Ammon's horn (tissue), 1 donor: ENCODE measurements around the gene HSDL2.
"Not testable (repeated sequence)": the region's sequence is repeated elsewhere in the genome, so short reads cannot be mapped to it uniquely, and the experiment has no call there.

Experiments
- DNase-seq: peaks from one replicate; pipeline ENCODE4 v3.0.0-alpha.2; 2016; ENCODE audit warnings: low spot score

The HSDL2 gene

DNA sequence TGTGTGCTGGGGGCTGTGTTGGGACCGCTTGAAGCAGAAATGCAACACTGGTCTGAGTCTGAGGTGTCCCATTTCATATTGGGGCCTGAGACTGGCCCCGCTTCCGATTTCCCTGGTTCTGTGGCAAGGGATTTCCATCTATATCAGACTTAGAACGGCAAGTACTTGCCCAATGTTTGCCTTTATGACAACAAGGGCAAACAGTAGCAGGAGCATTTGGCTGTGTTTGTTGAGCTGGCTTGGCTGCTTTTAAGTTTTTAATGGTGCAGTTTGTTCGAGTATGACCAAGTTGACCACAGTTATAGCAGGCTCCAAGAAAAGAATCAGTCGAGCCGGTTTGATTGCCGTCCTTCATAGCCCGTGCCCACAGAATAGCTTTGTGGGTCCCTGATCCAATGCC lies 17.0 kb downstream of the HSDL2 start:
- DNase-seq, result no peak

GRCh38 chr9:112401175-112401815 lies 21.4 kb downstream of the HSDL2 start:
- no peak for DNase-seq

- no peak for DNase-seq
Measured at GRCh38 chr9:112403614-112404201, 23.8 kb downstream of the HSDL2 start.

GRCh38 chr9:112404508-112404932 lies 24.6 kb downstream of the HSDL2 start:
- no peak for DNase-seq

DNA sequence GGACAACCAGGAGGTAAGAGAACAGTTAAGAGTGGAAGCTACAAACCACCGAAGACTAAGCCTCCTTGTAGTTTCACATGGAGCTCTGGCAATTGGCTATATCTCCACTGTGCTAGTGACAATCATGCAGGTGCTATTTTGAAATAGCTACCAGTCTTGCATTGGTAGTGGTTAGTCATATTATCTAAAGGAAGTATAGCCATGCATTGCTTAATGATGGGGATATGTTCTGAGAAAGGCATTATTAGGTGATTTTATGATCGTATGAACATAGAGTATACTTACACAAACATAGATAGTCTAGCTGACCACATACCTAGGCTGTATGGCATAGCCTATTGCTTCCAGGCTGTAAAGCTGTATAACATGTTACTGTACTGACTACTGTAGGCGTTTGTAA lies 28.4 kb downstream of the HSDL2 start:
- DNase-seq, result no peak

DNA sequence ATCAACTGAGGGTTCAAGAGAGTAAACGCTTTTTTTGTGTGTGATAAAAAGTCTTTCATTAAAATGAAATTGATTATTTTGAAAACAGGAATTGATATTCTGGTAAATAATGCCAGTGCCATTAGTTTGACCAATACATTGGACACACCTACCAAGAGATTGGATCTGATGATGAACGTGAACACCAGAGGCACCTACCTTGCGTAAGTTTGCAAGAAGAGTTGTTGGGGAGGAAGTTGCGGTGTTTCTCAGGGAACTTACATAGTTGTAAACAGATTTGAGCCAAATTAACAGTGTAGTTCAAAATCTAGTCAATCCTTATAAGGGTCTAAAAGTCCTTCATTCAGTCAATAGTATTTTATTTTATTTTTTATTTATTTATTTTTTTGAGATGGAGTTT lies 28.9 kb downstream of the HSDL2 start:
- DNase-seq, result no peak

DNA sequence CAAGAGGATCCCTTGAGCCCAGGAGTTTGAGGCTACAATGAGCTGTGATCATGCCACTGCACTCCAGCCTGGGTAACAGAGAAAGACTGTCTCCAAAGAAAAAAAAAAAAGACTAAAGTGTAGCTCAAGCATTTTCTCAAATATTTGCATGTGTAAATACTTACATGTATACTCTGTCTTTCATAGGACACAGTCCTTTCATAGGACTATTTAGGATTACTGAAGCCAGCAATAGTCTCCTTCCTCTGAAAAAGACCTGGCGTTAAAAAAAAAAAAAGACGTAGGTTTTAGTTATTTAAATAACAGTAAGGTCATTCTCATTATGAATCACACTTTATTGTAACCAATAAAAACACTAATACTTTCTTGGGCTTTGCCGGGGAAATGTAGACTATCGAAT lies 29.9 kb downstream of the HSDL2 start:
- no peak for DNase-seq

DNA sequence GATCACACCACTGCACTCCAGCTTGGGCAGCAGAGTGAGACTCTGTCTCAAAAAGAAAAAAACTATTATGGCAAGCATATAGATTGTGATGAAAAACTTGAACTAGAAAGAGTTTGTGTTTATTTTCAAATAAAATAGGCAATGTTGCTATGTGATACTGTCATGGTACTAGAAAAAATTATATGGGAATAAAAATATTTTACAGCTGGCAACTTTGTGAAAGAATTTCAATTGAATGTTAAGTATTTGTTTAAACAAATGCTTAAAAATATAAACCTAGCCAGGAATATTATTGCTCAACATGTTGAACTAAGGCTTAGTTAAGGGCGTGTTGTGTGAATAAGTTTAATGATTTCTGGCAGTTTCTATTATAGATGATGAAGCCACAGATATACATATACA lies 31.7 kb downstream of the HSDL2 start:
- DNase-seq, result no peak

- not testable (repeated sequence) for DNase-seq
Measured at GRCh38 chr9:112413728-112414127, 33.8 kb downstream of the HSDL2 start.

GRCh38 chr9:112420208-112420607 lies 40.3 kb downstream of the HSDL2 start:
- DNase-seq, result no peak

DNA sequence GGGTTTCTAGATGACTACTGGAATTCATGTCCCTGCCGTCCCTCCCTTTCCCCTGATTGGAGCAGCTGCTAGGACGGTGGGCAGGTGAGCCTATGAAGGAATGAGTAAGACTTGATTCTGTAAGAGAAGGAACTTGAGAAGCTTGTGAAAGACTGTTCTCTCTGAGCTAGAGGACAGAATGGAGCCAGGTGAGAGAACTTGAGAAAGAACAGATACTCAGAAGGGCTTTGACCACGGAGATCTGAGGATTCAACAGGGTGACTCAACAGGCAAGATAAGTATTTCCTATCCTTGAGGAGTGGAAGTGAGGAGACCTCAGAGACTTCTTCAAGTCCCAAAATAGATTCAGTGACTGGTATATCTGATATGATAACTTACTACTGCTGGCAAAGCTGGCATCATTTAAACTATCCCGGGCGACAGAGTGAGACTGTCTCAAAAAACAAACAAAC lies 41.9 kb downstream of the HSDL2 start:
- no peak for DNase-seq

- no peak for DNase-seq
Measured at GRCh38 chr9:112422417-112423148, 42.7 kb downstream of the HSDL2 start.

- DNase-seq, result no peak
Measured at GRCh38 chr9:112430006-112430522, 50.2 kb downstream of the HSDL2 start.

- DNase-seq, result no peak
Measured at GRCh38 chr9:112433499-112434392, 53.8 kb downstream of the HSDL2 start.

GRCh38 chr9:112434487-112434886 lies 54.6 kb downstream of the HSDL2 start:
- no peak for DNase-seq

DNA sequence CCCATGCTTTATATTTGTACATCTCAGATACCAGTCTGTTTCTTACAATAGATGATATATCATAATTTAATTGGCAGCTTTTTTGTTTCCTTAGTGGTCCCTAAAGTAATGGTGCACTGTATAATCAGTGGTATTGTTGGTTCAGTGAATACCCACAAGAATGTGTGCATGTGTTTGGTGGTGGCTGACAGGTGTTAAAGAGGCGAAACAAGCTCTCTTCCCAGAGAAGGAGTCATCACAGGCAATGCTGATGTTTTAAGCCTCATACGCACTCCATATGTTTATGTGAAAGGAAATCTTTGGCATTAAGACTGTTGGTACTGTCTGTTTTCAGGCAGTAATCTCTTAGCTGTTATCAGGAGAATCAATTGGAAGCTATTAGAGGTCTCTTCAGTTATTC lies 57.5 kb downstream of the HSDL2 start:
- no peak for DNase-seq

DNA sequence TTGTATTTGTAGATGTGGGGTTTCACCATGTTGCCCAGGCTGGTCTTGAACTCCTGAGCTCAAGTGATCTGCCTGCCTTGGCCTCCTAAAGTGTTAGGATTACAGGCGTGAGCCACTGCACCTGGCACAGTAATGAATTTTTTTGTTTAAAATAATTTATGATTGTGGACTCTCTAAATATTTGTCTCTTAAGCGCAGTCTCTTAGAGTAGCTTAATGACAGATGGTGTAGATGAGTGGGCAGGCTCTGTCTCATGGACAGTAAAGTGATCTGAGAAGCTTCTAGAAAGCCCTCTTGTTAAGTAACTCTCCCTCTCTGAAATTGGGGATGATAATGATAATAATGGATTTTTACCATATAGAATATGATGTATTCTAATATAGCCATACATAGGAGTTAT lies 59.3 kb downstream of the HSDL2 start:
- DNase-seq, result no peak

GRCh38 chr9:112439825-112440224 lies 59.9 kb downstream of the HSDL2 start:
- DNase-seq, result no peak

- DNase-seq, result peak; percentile 39
Measured at GRCh38 chr9:112443200-112443599, 63.3 kb downstream of the HSDL2 start.

DNA sequence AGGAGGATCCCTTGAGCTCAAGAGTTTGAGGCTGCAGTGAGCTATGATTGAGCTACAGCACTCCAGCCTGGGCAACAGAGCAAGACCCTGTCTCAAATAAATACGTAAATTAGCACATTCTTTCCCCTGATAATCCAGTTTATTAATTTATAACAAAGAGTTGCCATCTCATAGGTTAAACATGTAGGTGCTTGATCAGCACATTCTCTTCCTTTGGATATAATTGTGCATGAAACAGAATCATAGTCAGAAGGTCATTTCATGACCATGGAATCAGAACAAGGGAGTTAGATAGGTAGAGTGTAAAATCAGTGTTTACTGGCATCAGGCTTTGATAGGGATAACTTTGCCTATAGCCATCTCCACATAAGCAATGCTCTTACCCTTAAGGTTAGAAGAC lies 63.7 kb downstream of the HSDL2 start:
- no peak for DNase-seq

GRCh38 chr9:112445196-112445595 lies 65.3 kb downstream of the HSDL2 start:
- DNase-seq, result no peak

DNA sequence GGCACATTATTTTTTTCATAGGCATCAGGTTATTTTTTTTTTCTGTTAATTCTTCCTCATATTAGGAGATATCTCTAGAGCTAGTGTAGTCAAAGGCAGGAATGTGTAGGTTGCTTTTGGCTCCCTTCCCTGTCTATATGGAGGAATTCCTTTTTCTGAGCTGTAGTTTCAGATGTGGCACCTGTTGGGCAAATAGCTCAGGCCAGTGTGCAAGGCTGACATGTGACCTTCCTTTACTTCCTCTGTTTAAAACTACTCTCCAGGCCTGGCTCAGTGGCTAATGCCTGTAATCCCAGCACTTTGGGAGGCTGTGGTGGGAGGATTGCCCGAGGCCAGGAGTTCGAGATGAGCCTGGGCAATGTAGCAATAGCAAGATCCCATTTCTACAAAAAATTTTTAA lies 66.2 kb downstream of the HSDL2 start:
- no peak for DNase-seq
